K562 (cell line): ENCODE measurements around the gene MYO9A. TPM values are rescaled to one million over a fixed set of nuclear protein-coding genes. Genes with fewer than 3 reads are reported as not detected.
A peak's percentile ranks its signal among the peaks of the same experiment; 100 is the strongest.

Experiments used
- DDX20 ChIP-seq: fragments of 450-650 bp; IDR thresholded peaks from 2 replicates; pipeline ENCODE4 v1.6.1; 2016; ENCODE audit warnings: missing genetic modification characterization, low read depth, mild to moderate bottlenecking, missing compliant biosample characterization, moderate library complexity
- DIDO1 ChIP-seq: fragments of 450-650 bp; IDR thresholded peaks from 2 replicates; pipeline ENCODE4 v1.6.1; 2016; ENCODE audit warnings: low read depth, missing biosample characterization, missing genetic modification characterization
- KHSRP ChIP-seq: fragments of 450-650 bp; IDR thresholded peaks from 2 replicates; pipeline ENCODE4 v1.6.1; 2017
- MNT ChIP-seq, 2 experiments: fragments of 450-650 bp; conservative IDR thresholded peaks; 2 replicates each; pipeline ENCODE4 v1.6.1; 2017; ENCODE audit warnings: mild to moderate bottlenecking in 2 of 2, moderate library complexity in 2 of 2
- MTF1 ChIP-seq: fragments of 250-450 bp; sonication (Bioruptor Pico); IDR thresholded peaks from 2 replicates; pipeline ENCODE4 v1.9.0; 2021; ENCODE audit warnings: moderate library complexity, mild to moderate bottlenecking, inconsistent platforms, borderline replicate concordance
- MYBL2 ChIP-seq, 2 experiments: fragments of 450-650 bp in 1 of 2; sonication (generic) in 1 of 2; formaldehyde crosslinking in 1 of 2; IDR thresholded peaks; 2 replicates each; pipeline versions ENCODE4 v1.6.1 to v1.8.1; 2017 to 2022; ENCODE audit warnings: borderline replicate concordance in 1 of 2, inconsistent platforms in 1 of 2, low read depth in 1 of 2, mild to moderate bottlenecking in 1 of 2, missing genetic modification reagents in 1 of 2, moderate library complexity in 1 of 2
- OTX1 ChIP-seq: fragments of 450-650 bp; formaldehyde crosslinking; IDR thresholded peaks from 2 replicates; pipeline ENCODE4 v1.4.0; 2022; ENCODE audit warnings: mild to moderate bottlenecking
- RBM25 ChIP-seq: fragments of 200-400 bp; formaldehyde crosslinking; IDR thresholded peaks from 2 replicates; pipeline ENCODE4 v1.6.1; 2018; ENCODE audit warnings: low read length, low read depth, moderate library complexity; ENCODE audit not compliant: severe bottlenecking
- SAFB ChIP-seq: fragments of 200-400 bp; formaldehyde crosslinking; IDR thresholded peaks from 2 replicates; pipeline ENCODE4 v1.6.1; 2017; ENCODE audit warnings: low read depth, low read length, borderline replicate concordance
- TCF7 ChIP-seq: sonication (generic); IDR thresholded peaks from 2 replicates; pipeline ENCODE4 v1.6.1; 2016; ENCODE audit warnings: antibody characterized with exemption, borderline replicate concordance
- TSC22D4 ChIP-seq: fragments of 450-650 bp; IDR thresholded peaks from 2 replicates; pipeline ENCODE4 v1.6.1; 2016; ENCODE audit warnings: missing genetic modification characterization, missing biosample characterization, control low read depth
- ZFP1 ChIP-seq: fragments of 450-650 bp; formaldehyde crosslinking; IDR thresholded peaks from 2 replicates; pipeline ENCODE4 v1.4.0; 2020; ENCODE audit warnings: mild to moderate bottlenecking, mixed read lengths
- ZKSCAN8 ChIP-seq: fragments of 200-800 bp; sonication (Bioruptor generic); IDR thresholded peaks from 2 replicates; pipeline ENCODE4 v1.6.1; 2016; ENCODE audit warnings: missing genetic modification characterization, missing compliant biosample characterization
- ZNF174 ChIP-seq: fragments of 250-450 bp; sonication (Bioruptor Pico); IDR thresholded peaks from 2 replicates; pipeline ENCODE4 v1.4.0; 2020; ENCODE audit warnings: mild to moderate bottlenecking
- ZNF184 ChIP-seq: sonication (generic); formaldehyde crosslinking; IDR thresholded peaks from 2 replicates; pipeline ENCODE4 v1.5.0; 2020; ENCODE audit warnings: missing genetic modification reagents
- ZNF445 ChIP-seq: fragments of 250-450 bp; sonication (Bioruptor Pico); IDR thresholded peaks from 2 replicates; pipeline ENCODE4 v1.4.0; 2020; ENCODE audit warnings: low read depth, mild to moderate bottlenecking, moderate library complexity
- ZNF589 ChIP-seq: fragments of 200-800 bp; sonication (Bioruptor generic); IDR thresholded peaks from 2 replicates; pipeline ENCODE4 v1.6.1; 2016; ENCODE audit warnings: low read depth, missing genetic modification characterization, missing compliant biosample characterization
- polyA plus RNA-seq, 8 experiments: library from polyadenylated mRNA; depleted of rRNA in 4 of 8; stranded (reverse) in 5 of 8; unstranded in 3 of 8; fragments of >200 nt; fragmentation: Nextera tagmentation in 2 of 8; fragmentation: Illumina TruSeq in 1 of 8; extraction: Ambion mirVana in 2 of 8; extraction: Trizol in 1 of 8; gene quantifications; 2 replicates each; pipeline versions ENCODE4 v1.2.1 to v1.2.3, GENCODE V29; 2011 to 2014; ENCODE audit warnings: inconsistent platforms in 1 of 8, missing spikeins in 1 of 8
- total RNA-seq, 7 experiments: library from RNA; depleted of rRNA in 6 of 7; stranded (reverse); fragments of >200 nt in 6 of 7; fragmentation: Illumina TruSeq in 2 of 7; extraction: Trizol in 2 of 7; gene quantifications; 2 replicates each; pipeline versions ENCODE4 v1.2.1 to v1.2.3, GENCODE V29; 2011 to 2021; ENCODE audit warnings: low replicate concordance in 1 of 7
- TF ChIP-seq, protein P1 (sequence below): fragments of 250-450 bp; sonication (Bioruptor Pico); IDR thresholded peaks from 2 replicates; pipeline ENCODE4 v1.4.0; 2020; ENCODE audit warnings: mild to moderate bottlenecking, moderate library complexity
- TF ChIP-seq, protein P2 (sequence below): fragments of 250-450 bp; sonication (Bioruptor Pico); IDR thresholded peaks from 2 replicates; pipeline ENCODE4 v1.8.0; 2021; ENCODE audit warnings: moderate library complexity, mild to moderate bottlenecking, inconsistent platforms
- TF ChIP-seq, protein P3 (sequence below), 3 experiments: fragments of 200-800 bp in 1 of 3; fragments of 250-450 bp in 1 of 3; fragments of 450-650 bp in 1 of 3; sonication (Bioruptor Pico) in 1 of 3; sonication (Bioruptor generic) in 1 of 3; formaldehyde crosslinking in 1 of 3; IDR thresholded peaks; 2 replicates each; pipeline versions ENCODE4 v1.6.1 to v1.8.0; 2016 to 2022; ENCODE audit warnings: mild to moderate bottlenecking in 2 of 3, missing genetic modification characterization in 2 of 3, missing compliant biosample characterization in 1 of 3, moderate library complexity in 1 of 3

The MYO9A gene
- total and polyA plus RNA-seq, 9 of the 15 experiments (the other 6 are each of a cell fraction or from before 2014, with no cell fraction given) = 1.9 to 15.4 (median 5.8) TPM

DNA sequence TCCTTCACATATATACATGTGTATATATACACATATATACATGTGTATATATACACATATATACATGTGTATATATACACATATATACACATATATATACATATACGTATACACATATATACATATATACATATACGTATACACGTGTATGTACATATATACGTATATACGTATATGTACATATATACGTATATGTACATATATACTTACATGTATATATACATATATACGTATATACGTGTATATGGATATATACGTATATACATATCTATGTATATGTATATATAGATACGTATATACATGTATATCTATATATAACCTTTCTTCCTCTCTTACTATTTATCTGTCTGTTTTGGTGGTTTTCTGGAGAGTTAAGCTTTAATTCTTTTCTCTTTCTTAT lies 192.8 kb downstream of the MYO9A start (continued):
- TF ChIP-seq DIDO1 (tag) = no peak
- peak; percentile 96 for TF ChIP-seq MTF1 (CRISPR knock-in tag)
- no peak for TF ChIP-seq ZNF589
- TF ChIP-seq ZNF445 (CRISPR knock-in tag) = no peak
- no peak for TF ChIP-seq OTX1 (CRISPR knock-in tag)
- no peak for TF ChIP-seq MYBL2 (IDR thresholded peaks at IDR 0.05; ENCODE audit: low read depth)
- no peak for TF ChIP-seq MYBL2 (CRISPR knock-in tag; IDR thresholded peaks at IDR 0.05; ENCODE audit: borderline replicate concordance)
- TF ChIP-seq, protein P1, sequence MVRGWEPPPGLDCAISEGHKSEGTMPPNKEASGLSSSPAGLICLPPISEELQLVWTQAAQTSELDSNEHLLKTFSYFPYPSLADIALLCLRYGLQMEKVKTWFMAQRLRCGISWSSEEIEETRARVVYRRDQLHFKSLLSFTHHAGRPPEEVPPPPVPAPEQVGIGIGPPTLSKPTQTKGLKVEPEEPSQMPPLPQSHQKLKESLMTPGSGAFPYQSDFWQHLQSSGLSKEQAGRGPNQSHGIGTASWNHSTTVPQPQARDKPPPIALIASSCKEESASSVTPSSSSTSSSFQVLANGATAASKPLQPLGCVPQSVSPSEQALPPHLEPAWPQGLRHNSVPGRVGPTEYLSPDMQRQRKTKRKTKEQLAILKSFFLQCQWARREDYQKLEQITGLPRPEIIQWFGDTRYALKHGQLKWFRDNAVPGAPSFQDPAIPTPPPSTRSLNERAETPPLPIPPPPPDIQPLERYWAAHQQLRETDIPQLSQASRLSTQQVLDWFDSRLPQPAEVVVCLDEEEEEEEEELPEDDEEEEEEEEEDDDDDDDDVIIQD = 0 out of 2 replicates have a peak, but pooled peaks have one; percentile 72
- TF ChIP-seq TCF7 = no peak
- no peak for TF ChIP-seq ZKSCAN8 (CRISPR knock-in tag)
- TF ChIP-seq MNT (conservative IDR thresholded peaks at IDR 0.05) = no peak
- no peak for TF ChIP-seq RBM25
- no peak for TF ChIP-seq ZFP1 (CRISPR knock-in tag)
- TF ChIP-seq, protein P2, sequence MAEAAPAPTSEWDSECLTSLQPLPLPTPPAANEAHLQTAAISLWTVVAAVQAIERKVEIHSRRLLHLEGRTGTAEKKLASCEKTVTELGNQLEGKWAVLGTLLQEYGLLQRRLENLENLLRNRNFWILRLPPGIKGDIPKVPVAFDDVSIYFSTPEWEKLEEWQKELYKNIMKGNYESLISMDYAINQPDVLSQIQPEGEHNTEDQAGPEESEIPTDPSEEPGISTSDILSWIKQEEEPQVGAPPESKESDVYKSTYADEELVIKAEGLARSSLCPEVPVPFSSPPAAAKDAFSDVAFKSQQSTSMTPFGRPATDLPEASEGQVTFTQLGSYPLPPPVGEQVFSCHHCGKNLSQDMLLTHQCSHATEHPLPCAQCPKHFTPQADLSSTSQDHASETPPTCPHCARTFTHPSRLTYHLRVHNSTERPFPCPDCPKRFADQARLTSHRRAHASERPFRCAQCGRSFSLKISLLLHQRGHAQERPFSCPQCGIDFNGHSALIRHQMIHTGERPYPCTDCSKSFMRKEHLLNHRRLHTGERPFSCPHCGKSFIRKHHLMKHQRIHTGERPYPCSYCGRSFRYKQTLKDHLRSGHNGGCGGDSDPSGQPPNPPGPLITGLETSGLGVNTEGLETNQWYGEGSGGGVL (CRISPR knock-in tag) = no peak
- TF ChIP-seq TSC22D4 (tag) = no peak
- no peak for TF ChIP-seq ZNF184 (CRISPR knock-in tag)
- no peak for TF ChIP-seq DDX20 (tag)
- TF ChIP-seq ZNF174 (CRISPR knock-in tag) = no peak
- no peak for TF ChIP-seq SAFB
- no peak for TF ChIP-seq KHSRP
- TF ChIP-seq, protein P3, sequence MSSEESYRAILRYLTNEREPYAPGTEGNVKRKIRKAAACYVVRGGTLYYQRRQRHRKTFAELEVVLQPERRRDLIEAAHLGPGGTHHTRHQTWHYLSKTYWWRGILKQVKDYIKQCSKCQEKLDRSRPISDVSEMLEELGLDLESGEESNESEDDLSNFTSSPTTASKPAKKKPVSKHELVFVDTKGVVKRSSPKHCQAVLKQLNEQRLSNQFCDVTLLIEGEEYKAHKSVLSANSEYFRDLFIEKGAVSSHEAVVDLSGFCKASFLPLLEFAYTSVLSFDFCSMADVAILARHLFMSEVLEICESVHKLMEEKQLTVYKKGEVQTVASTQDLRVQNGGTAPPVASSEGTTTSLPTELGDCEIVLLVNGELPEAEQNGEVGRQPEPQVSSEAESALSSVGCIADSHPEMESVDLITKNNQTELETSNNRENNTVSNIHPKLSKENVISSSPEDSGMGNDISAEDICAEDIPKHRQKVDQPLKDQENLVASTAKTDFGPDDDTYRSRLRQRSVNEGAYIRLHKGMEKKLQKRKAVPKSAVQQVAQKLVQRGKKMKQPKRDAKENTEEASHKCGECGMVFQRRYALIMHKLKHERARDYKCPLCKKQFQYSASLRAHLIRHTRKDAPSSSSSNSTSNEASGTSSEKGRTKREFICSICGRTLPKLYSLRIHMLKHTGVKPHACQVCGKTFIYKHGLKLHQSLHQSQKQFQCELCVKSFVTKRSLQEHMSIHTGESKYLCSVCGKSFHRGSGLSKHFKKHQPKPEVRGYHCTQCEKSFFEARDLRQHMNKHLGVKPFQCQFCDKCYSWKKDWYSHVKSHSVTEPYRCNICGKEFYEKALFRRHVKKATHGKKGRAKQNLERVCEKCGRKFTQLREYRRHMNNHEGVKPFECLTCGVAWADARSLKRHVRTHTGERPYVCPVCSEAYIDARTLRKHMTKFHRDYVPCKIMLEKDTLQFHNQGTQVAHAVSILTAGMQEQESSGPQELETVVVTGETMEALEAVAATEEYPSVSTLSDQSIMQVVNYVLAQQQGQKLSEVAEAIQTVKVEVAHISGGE (CRISPR knock-in tag; IDR thresholded peaks at IDR 0.05) = peak in 1 of 3 experiments; percentile 63; a peak in 2 of 6 replicates
